GM12878 (cell line): ENCODE results near the gene RAB33A. TPM values are rescaled to one million over a fixed set of nuclear protein-coding genes. Genes with fewer than 3 reads are reported as not detected.

ENCODE experiments used
- BCL3 ChIP-seq: IDR thresholded peaks from 2 replicates; pipeline ENCODE4 v1.6.1; 2011; ENCODE audit warnings: borderline replicate concordance, low read depth, mild to moderate bottlenecking, moderate library complexity, low read length; ENCODE audit not compliant: insufficient read depth, poor library complexity, severe bottlenecking
- EED ChIP-seq: sonication (generic); IDR thresholded peaks from 2 replicates; pipeline ENCODE4 v1.6.1; 2016; ENCODE audit warnings: antibody characterized with exemption, low read depth
- EGR1 ChIP-seq, 2 experiments: IDR thresholded peaks; 1 replicate in 1 of 2; 2 replicates in 1 of 2; pipeline ENCODE4 v1.6.1; 2011 to 2012; ENCODE audit warnings: low read depth in 2 of 2, low read length in 2 of 2, borderline replicate concordance in 1 of 2, mild to moderate bottlenecking in 1 of 2, moderate library complexity in 1 of 2
- HDAC2 ChIP-seq: fragments of 200-600 bp; sonication (generic); IDR thresholded peaks from 2 replicates; pipeline ENCODE4 v1.6.1; 2017
- MYB ChIP-seq: fragments of 150-350 bp; IDR thresholded peaks from 2 replicates; pipeline ENCODE4 v1.6.1; 2014; ENCODE audit warnings: mild to moderate bottlenecking, low read depth, low read length, borderline replicate concordance
- NFIC ChIP-seq: IDR thresholded peaks from 2 replicates; pipeline ENCODE4 v1.6.1; 2012; ENCODE audit warnings: low read depth, mild to moderate bottlenecking, inconsistent platforms, low read length, moderate library complexity
- NFYA ChIP-seq: IDR thresholded peaks from 2 replicates; pipeline ENCODE4 v1.6.1; 2011; ENCODE audit warnings: low read depth, mild to moderate bottlenecking, low read length, improper control_type of control experiment, borderline replicate concordance
- POU2F2 ChIP-seq: IDR thresholded peaks from 3 replicates; pipeline ENCODE4 v1.6.1; 2011; ENCODE audit warnings: low read depth, mild to moderate bottlenecking, low read length, borderline replicate concordance
- SMAD5 ChIP-seq: IDR thresholded peaks from 2 replicates; pipeline ENCODE4 v1.6.1; 2016; ENCODE audit warnings: antibody characterized with exemption, low read depth
- SP1 ChIP-seq: IDR thresholded peaks from one replicate; pipeline ENCODE4 v1.6.1; 2011; ENCODE audit warnings: low read depth, low read length
- SPI1 ChIP-seq: IDR thresholded peaks from 2 replicates; pipeline ENCODE4 v1.6.1; 2011; ENCODE audit warnings: low read depth, mild to moderate bottlenecking, low read length, moderate library complexity, borderline replicate concordance; ENCODE audit not compliant: insufficient read depth
- TARDBP ChIP-seq: IDR thresholded peaks from 2 replicates; pipeline ENCODE4 v1.6.1; 2016; ENCODE audit warnings: borderline replicate concordance
- YY1 ChIP-seq: IDR thresholded peaks from 2 replicates; pipeline ENCODE4 v1.6.1; 2011; ENCODE audit warnings: low read depth, mild to moderate bottlenecking, low read length
- ZNF274 ChIP-seq: IDR thresholded peaks from one replicate; pipeline ENCODE4 v1.8.0; 2011; ENCODE audit not compliant: insufficient read length, insufficient read depth
- ZNF592 ChIP-seq: fragments of 450-650 bp; IDR thresholded peaks from 2 replicates; pipeline ENCODE4 v1.6.1; 2017; ENCODE audit warnings: mild to moderate bottlenecking, moderate library complexity
- polyA plus RNA-seq, 11 experiments: library from polyadenylated mRNA; depleted of rRNA in 4 of 11; unstranded in 6 of 11; stranded (reverse) in 5 of 11; fragments of >200 nt; fragmentation: Nextera tagmentation in 4 of 11; fragmentation: Illumina TruSeq in 1 of 11; extraction: Ambion mirVana in 4 of 11; extraction: Trizol in 1 of 11; gene quantifications; 1 replicate in 1 of 11; 2 replicates in 10 of 11; pipeline versions ENCODE4 v1.2.1 to v1.2.3, GENCODE V29; 2011 to 2016; ENCODE audit warnings: inconsistent platforms in 2 of 11, missing spikeins in 2 of 11, low read depth in 1 of 11
- total RNA-seq, 4 experiments: library from RNA; depleted of rRNA in 3 of 4; stranded (reverse); fragments of >200 nt in 3 of 4; fragmentation: Illumina TruSeq in 1 of 4; extraction: Trizol in 1 of 4; gene quantifications; 2 replicates each; pipeline versions ENCODE4 v1.2.1 to v1.2.3, GENCODE V29; 2013 to 2021
- TF ChIP-seq, protein P1 (sequence below): fragments of 450-650 bp; IDR thresholded peaks from 2 replicates; pipeline ENCODE4 v1.6.1; 2017; ENCODE audit warnings: mild to moderate bottlenecking, moderate library complexity
- TF ChIP-seq, protein P2 (sequence below): fragments of 450-650 bp; IDR thresholded peaks from 2 replicates; pipeline ENCODE4 v1.6.1; 2017; ENCODE audit warnings: borderline replicate concordance
- TF ChIP-seq, protein P3 (sequence below): IDR thresholded peaks from 2 replicates; pipeline ENCODE4 v1.6.1; 2011; ENCODE audit warnings: low read depth, mild to moderate bottlenecking, low read length, moderate library complexity, borderline replicate concordance; ENCODE audit errors: extremely low read depth

RAB33A gene
- total and polyA plus RNA-seq, 10 of the 15 experiments (the other 5 are each of a cell fraction or from before 2014, with no cell fraction given), result 6.3 to 67.3 (median 33.4) TPM

DNA sequence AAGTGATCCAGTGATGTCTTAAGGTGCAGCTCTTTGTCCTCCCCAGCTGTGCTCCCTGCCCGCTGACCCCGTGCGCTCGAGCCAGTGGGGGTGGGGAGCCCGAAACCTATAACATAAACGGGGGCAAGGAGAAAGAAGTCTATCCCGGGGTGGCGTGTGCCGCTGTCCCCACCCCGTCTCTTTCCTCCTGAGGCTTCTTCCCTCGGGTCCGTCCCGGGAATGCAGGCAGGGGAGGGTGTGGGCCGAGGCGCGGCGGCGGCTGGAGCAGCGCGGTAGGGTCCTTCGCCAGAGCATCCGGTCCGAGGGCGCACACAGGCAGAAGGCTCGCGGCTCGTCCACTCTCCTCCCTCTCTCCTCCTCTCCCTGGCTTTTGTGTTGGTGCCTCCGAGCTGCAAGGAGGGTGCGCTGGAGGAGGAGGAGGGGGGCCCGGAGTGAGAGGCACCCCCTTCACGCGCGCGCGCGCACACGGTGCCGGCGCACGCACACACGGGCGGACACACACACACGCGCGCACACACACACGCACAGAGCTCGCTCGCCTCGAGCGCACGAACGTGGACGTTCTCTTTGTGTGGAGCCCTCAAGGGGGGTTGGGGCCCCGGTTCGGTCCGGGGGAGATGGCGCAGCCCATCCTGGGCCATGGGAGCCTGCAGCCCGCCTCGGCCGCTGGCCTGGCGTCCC lies at the start of gene RAB33A (continued):
- TF ChIP-seq, protein P1, sequence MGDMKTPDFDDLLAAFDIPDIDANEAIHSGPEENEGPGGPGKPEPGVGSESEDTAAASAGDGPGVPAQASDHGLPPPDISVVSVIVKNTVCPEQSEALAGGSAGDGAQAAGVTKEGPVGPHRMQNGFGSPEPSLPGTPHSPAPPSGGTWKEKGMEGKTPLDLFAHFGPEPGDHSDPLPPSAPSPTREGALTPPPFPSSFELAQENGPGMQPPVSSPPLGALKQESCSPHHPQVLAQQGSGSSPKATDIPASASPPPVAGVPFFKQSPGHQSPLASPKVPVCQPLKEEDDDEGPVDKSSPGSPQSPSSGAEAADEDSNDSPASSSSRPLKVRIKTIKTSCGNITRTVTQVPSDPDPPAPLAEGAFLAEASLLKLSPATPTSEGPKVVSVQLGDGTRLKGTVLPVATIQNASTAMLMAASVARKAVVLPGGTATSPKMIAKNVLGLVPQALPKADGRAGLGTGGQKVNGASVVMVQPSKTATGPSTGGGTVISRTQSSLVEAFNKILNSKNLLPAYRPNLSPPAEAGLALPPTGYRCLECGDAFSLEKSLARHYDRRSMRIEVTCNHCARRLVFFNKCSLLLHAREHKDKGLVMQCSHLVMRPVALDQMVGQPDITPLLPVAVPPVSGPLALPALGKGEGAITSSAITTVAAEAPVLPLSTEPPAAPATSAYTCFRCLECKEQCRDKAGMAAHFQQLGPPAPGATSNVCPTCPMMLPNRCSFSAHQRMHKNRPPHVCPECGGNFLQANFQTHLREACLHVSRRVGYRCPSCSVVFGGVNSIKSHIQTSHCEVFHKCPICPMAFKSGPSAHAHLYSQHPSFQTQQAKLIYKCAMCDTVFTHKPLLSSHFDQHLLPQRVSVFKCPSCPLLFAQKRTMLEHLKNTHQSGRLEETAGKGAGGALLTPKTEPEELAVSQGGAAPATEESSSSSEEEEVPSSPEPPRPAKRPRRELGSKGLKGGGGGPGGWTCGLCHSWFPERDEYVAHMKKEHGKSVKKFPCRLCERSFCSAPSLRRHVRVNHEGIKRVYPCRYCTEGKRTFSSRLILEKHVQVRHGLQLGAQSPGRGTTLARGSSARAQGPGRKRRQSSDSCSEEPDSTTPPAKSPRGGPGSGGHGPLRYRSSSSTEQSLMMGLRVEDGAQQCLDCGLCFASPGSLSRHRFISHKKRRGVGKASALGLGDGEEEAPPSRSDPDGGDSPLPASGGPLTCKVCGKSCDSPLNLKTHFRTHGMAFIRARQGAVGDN, result no peak
- no peak for TF ChIP-seq NFYA
- TF ChIP-seq, protein P2, sequence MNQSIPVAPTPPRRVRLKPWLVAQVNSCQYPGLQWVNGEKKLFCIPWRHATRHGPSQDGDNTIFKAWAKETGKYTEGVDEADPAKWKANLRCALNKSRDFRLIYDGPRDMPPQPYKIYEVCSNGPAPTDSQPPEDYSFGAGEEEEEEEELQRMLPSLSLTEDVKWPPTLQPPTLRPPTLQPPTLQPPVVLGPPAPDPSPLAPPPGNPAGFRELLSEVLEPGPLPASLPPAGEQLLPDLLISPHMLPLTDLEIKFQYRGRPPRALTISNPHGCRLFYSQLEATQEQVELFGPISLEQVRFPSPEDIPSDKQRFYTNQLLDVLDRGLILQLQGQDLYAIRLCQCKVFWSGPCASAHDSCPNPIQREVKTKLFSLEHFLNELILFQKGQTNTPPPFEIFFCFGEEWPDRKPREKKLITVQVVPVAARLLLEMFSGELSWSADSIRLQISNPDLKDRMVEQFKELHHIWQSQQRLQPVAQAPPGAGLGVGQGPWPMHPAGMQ, result no peak
- TF ChIP-seq ZNF274, result no peak
- TF ChIP-seq NFIC, result no peak
- TF ChIP-seq SPI1, result no peak
- 0 out of 2 replicates have a peak, but pooled peaks have one; percentile 14 for TF ChIP-seq EED
- no peak for TF ChIP-seq SMAD5
- TF ChIP-seq TARDBP, result no peak
- TF ChIP-seq HDAC2, result no peak
- peak; percentile 50 for TF ChIP-seq BCL3
- 0 out of 3 replicates have a peak, but pooled peaks have one; percentile 5 for TF ChIP-seq POU2F2
- TF ChIP-seq ZNF592, result no peak
- no peak for TF ChIP-seq EGR1 (IDR thresholded peaks at IDR 0.05; ENCODE audit: borderline replicate concordance in 1 of 2, low read depth in 2 of 2, low read length in 2 of 2)
- 0 out of 2 replicates have a peak, but pooled peaks have one; percentile 7 for TF ChIP-seq YY1
- no peak for TF ChIP-seq MYB
- TF ChIP-seq, protein P3, sequence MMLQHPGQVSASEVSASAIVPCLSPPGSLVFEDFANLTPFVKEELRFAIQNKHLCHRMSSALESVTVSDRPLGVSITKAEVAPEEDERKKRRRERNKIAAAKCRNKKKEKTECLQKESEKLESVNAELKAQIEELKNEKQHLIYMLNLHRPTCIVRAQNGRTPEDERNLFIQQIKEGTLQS, result no peak
- TF ChIP-seq SP1, result no peak
